NCI-H2081 (cell line): ENCODE data around the gene CTSC.

Source experiments
- DNase-seq, 2 experiments: peaks; one replicate each; lab custom pipeline; 2025; lab: John Stamatoyannopoulos, UW

CTSC gene

DNA sequence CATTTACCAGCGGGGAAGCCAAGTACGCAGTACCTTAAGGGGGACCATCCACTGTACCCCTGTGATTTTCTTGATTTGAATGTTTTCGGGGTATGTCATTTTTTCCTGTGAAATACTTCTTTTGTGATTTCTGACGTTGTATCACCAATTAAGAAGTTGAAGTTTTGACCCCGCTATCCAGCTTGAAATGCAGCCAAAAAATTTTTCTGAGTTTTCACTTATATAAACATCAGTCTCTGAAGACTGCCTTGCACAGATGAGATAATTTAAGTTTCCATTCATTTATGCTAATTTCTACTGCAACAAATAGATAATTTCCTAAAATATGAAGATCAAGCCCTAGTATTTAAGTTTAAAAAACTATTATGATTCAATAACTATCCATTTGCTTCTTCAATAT is 20.0 kb downstream of the CTSC start:
- DNase-seq: no peak

DNA sequence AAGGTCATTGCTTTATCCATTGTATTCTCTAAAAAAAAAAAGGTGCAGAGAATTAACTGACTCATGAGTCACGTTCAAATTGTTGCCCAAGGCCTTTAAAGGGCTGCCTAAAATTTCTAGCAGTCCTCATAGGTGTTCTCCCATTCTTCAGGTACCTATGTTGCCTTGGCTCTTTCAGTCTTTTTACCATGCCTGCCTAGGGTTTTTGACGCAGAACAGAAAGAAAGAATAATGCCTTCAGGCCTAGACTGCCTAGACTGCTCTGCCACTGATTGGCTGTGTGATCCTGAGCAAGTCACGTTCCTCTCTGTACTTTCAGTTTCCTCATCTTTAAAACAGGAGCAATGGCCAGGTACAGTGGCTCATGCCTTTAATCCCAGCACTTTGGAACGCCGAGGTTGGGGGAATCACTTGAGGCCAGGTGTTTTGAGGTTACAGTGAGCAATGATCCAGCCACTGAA is 21.5 kb downstream of the CTSC start:
- no peak for DNase-seq

DNA sequence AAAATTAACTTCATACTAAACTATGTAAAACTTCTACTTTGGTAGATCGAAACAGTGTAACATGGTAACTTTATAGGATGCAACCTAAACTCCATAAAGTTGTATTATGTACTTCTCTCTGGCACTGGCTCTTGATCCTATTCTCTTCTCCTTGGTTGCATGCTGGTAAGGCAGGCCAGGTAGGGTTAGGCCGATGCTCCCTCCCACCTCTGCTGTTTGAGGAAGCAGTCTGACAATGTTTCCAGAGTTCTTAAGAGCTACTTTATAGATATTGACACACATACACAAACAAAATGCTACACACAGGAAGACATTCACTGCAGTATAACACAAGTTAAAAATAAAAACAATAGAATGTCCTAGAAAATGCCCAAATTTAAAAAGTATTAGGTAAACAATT is 22.5 kb downstream of the CTSC start:
- no peak for DNase-seq

DNA sequence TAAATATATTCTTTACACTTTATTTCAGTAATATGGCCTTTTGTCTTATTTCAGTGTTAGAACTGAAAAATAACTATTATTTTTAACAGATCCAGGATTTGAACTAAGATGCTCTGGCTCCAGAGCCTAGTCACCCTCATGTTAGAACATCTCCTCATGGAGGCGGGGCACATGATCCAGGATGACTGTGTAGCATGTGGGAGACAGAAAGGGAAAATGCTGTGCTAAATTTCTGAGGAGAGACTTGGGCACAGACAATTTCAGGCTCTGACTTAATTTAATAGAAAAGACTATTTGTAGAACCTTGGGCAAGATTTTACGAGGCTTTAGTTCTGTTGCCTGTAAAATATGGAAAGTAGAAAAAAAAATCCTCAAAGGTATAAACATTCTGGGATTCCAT is 24.1 kb downstream of the CTSC start:
- DNase-seq: no peak

DNA sequence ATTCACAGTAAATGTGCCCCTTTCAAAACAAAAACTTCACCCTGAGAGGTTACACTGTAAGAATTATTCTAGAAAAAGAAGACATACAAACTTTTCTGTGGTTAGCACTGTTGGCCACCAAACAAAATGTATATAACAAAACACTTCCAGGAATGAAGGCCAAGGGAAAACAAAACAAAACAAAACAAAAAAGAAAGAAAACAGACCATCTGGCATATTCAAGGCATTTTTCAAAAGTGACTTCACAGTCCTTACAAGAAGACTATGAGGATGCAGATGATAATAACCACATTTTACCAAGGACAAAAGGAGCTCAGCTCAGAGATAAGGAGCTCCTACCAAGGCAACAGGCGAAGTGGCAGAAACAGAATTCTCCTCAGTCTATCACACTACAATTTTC is 24.9 kb downstream of the CTSC start:
- no peak for DNase-seq

DNA sequence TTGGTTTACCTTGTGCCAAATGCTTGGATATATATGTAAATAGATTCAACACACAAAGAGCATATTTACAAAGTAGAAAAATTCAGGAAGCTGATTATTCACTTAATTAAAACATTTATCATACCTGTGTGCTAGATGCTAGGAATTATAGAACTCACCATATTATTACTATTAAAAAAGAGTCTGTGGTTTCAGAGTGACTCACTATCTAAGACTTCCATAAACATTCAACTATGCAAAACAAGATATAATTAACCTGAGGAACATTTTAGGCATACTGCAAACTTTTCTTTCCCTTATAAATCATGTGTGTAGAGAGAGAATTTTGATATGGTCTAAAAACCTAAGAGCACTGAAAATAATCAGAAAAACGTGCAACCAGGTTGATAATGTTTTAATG is 27.3 kb downstream of the CTSC start:
- DNase-seq: no peak

DNA sequence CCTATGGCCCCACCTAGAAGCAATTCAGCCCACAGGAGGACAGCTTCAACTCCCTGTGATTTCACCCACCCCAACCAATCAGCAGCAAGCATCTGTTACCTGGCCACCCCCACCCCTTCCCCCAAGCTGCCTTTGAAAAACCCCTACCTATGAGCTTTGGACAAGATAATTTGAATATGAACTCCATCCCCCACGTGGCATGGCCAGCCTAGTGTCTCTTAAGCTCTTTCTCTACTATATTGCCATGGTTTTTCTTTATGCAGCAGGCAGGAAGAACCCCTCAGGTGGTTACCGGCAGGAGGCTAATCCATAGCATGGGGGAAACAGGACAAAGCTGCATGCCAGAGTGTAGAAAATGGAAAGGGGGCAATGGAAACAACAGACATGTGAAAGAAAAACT is 29.0 kb downstream of the CTSC start:
- DNase-seq: no peak

DNA sequence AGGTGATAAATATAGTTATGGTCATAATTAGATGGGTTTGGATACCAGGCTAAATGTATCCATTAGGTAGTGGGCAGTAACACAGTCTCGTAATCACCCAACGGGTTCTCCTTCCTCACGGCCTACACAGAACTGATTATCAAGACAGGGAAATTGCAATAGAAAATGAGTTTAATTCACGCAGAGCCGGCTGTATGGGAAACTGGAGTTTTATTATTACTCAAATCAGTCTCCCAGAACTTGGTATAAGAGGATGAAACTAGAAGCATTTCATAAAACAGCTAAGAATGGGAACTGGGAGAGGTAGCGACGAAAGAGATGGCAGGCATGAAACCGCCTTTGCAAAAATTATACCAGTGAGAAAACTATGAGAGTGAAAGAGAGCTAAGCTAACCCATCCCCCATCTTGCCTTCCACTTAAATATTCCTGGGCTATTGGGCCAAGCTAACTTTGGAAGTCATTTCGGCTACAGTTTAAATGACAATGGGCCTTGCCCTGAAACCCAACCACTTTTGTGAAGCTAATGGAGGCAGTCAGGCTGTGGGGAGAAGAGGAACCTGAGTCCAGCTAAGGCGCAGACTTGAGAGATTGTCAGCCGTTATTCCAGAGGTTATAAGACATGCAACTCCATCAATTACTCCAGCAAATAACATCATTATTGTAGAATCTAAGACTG is 29.6 kb downstream of the CTSC start:
- no peak for DNase-seq

DNA sequence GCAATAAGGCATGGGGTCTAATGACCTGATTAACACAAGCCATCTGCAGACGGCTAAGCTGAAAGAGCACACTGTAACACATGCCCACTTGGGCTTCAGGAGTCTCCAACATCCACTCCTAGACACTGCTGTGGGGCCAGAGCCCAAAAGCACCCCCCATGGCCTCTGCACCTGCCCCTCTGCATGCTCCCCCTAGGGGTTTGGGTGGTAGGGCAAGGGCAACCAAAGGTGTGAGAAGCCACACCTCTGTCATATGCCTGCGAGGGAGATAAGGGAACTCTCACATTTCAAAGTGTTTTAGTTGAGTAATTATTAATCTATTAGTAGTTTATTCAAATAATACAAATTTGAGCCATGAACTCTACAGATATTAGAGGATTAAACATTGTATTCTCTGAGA is 30.8 kb downstream of the CTSC start:
- no peak for DNase-seq

DNA sequence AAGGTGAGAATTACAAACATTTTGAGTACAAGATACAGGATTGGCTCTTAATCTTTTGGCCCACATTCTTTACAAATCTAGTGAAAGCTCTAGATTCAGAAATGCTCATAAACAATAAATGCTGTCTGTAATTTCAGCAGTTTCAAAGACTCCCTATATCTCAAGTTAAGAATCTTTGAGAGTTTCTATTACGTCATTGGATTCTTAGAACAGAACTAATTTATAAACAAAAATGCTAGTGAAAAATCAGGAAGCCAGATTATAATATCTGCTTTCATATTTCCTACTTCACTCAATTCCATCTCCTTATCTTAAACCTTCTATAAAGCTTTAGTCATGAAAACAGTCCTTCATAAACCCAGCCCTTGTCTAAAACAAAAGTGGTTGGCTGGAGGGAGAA is 32.1 kb downstream of the CTSC start:
- no peak for DNase-seq

DNA sequence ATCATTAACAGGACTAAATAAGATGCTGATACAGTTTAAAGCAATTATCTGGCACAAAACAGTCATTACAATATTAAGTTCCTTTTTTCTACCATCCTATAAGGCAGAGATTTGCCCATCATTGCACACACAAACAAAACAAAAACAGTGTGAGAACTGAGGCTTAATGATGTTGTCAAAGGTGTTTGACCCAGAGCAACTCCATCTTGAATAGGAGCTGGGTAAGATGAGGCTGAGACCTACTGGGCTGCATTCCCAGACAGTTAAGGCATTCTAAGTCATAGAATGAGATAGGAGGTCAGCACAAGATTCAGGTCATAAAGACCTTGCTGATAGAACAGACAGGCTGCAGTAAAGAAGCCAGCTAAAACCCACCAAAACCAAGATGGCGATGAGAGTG is 33.2 kb downstream of the CTSC start:
- no peak for DNase-seq

DNA sequence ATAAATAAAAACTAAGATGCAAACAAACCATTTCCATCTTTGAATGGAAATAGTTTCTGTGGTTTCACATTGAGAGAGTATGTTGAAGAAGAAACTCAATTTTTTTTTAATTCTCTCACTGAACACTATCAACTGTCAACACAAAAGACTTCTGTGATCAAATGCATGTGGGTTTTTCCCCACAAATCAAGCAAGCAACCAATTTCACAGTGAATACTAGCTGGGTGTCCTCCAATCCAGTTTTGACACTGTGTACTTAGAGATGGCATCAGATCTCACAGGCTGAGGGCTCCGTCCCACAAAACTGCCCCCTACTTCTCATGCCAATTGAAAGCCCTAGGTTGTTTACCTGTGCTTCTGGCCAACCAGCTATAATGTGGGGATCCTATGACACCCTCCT is 34.5 kb downstream of the CTSC start:
- no peak for DNase-seq

DNA sequence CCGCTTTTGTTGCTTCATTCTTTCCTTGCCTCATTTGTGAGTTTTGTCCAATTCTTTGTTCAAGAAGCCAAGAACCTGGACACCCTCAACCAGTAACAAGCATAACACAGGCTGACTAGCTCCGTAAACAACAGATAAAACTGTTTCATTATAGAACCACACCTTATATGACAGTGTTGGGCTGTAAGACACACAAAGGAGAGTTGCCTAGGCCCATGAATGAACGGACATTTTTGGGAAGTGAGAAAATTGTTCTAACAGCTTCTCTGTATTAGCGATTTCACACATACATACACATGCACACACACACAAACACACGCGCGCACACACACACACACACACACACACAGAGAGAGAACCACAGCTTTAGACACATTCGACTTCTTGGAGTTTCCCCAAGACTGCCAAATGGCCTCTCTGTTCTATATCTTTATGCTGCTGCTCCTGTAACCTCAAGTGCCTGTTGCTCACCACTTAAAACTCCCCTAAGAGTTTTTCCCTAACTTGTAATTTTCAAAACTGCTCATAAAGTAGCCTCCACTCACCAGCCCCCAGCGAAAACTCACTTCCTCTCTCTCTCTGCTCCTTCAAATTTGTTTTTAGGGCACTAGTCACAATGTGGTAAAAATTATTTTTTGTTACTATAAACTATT is 35.9 kb downstream of the CTSC start:
- DNase-seq: no peak

DNA sequence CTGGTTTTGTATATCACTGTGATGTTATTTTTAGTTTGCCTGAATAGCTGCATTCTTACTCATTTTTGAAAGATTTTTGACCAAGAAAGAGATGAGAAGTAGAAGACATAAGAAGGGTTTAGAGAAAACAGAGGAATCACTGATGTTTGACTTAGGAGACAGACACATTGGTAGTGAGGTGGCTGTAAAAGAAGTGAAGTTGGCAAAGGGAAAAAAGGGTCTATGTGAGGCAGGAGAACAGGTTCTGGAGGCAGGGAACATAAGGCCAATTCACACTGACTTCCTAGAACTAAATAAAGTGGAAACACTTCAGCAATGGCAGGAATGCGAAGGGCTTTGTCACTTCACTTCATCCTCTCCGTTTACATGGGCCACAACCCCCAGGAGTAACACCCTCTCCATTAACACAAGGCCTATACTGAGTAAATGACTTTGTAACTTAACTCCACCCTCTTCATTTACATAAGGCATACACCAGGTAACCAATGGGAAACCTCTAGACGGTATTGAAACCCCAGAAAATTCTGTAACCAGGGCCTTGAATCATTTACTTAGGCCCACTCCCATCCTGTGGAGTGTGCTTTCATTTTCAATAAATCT is 36.5 kb downstream of the CTSC start:
- no peak for DNase-seq

DNA sequence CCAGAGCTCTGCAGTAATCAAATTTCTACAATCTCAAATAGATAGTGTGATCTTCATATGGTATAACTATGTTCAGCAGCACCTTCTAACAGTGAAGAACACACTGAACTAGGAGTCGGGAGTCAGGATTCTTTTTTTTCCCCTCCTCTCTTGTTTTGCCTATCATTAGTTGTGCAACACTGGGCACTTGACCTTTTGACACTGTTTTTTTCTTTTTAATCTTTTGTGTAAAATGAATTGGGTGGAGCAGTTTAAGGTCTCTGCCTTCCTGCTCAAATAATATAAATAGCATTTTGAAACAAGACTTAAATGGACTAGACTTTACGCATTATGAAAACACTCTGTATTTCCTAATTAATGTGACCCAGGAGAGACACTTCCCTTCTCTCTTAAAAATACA is 39.7 kb downstream of the CTSC start:
- DNase-seq: no peak

DNA sequence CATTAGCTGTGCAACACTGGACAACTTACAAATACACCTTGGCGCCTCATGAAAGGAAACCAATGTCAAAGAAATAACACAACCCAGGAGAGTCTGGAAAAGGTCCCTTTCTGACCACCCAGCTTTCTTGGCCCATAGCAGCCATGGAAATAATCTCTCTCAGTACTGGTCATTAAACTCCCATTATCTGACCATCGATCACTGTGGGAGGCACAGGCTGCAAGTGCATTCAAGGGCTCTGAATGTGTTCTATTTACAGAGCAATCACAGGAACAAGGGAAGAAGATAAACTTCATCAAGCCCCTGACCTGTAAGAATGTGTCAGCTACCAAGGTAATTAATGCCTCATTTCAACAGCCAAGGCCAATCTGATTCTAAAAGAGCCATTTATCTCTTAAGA is 40.1 kb downstream of the CTSC start:
- peak in 1 of 2 experiments; percentile 49 for DNase-seq

DNA sequence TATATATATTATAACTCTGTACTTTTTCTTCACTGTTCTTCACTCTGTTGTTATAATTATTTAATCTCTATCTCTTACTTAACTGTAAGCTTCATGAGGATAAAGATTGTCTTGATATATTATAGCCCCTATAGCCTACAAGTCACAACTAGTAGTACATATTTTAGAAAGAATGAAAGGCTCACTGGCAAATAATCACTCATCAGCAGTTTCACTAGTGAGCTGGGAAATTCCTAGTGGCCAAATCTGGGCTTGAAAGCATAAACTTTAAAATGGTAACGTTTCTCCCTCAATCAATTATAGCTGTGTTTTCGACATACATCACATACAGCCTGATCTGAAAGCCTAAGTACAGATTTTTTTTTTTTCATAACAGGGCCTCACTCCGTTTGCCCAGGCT is 42.5 kb downstream of the CTSC start:
- DNase-seq: no peak

DNA sequence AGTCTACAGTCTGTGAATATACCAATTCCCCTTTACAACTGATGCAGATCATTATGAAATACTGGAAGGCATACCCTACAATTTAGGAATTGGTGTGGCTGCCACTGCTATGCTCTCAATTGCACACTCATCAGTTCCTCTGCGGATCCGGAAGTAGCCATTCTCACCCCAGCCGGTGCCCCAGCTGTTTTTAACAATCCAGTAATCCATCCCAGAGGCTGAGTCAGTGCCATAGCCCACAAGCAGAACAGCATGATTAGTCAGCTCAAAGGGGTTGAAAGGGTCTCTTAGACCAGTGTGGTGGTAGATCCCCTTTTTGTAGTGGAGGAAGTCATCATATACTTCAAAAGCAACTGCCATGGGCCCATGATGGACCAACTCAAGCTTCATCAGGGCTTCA is 43.6 kb downstream of the CTSC start:
- DNase-seq: no peak

DNA sequence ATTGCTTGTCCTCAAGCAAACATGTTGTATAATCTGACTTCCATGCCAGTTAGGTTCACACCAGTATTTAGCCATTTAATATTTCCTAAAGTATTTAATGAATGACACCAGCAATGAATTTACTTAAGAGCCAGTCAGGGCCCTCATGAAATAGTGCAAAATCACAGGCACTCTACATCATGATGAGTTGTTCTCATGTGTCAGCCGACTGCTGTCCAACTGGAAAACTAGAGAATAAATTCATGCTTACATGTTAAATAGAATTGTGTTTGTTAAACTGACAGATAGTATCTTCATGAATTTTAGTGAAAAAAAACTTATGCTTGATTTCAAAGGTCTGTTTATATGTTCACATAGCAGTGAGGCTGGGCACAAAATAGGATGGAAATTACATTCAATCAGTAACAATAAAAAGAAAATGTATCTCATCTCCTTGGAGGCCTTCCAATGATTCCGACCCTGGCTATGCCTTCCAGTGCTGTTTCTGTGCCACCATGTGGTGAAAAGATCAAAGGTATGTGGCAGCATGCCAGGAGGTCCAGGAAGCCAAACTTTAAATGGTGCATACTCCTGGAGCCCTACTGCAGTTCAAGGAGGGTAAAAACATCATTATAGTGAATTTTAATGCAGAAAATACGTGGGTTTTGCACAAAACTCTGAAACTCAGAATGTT is 45.2 kb downstream of the CTSC start:
- peak in 1 of 2 experiments; percentile 41 for DNase-seq

DNA sequence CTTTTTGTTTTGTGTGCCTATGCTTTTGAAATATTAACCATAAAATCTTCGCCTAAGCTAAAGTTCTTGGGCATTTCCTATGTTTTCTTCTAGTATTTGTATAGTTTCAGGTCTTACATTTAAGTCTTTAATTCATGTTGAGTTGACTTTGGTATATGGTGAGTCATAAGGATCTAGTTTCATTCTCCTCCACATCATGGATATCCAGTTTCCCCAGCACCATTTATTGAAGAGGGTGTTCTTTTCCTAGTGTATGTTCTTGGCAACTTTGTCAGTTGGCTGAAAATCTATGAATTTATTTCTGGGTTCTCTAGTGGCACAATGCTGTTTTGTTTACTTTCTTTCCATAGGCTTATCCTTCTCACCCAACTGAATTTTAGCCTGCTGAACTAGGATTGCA is 49.0 kb downstream of the CTSC start:
- DNase-seq: no peak

DNA sequence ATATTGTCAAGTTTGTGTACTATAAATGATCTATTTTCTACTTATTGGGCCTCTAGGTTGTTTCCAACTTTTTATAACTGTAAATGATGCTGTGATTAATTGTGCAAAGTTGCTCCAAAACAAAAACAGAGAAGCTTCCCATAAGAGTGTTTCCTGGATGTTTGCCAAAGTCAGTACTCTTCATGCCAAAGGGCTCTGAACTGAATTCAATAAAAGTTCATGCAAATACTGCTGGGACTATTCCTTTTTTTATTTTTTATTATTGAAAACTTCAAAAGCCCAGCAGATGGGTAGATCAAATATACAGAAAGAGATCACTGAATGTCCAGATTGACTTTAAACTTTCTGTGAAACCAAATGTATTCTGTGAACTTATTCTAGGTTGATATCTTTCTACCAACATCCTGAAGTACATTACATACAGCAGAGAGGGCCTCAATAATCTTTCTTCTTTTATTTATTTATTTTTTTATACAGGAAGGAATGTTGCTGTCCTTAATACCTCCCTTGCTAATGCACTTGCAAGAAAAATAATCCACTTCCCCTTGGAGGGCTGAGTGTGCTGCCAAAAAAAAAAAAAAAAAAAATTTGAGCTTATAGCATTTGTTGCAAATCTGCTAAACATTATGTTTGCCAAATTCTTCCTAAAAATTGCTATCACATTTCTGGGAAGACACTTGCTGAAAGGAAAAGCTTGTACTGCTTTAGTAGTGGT is 53.0 kb downstream of the CTSC start:
- DNase-seq: no peak

DNA sequence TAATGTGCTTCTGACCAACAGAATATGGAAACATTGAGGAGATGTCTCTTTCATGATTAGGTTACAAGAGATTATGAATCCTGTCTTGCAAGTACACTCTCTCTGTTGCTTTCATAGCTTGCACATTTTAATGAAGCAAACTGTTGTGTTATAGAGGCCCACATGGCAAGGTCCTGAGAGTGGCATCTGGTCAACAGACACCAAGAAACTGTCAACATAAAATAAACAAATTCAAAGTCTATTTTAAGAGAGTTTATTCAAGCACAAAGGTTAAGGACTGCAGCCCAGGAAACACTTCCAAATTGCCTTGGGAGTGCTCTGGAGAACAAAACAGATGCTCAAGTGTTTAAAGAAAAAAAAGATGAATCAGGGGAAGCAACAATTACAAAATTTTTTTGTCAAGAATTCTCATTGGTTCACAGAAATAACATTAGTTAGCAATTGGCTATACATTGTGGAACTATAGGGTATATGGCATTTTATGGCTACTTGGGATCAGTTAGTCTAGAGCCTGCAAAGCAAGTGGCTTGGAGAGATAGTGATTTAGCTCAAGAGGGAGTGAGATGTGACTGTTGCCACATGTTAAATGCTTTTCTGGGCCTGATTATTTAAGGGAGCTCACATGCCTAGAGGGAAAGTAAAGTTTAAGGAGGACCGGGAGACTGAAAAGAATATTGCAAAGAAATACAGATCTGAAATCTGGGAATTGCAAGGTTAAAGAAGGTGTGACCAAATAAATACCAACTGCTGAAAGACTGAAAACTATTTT is 54.6 kb downstream of the CTSC start:
- DNase-seq: no peak
